IPS DF 19.7 (cell line): ENCODE results near the gene DUSP15.

Experiments
- DNase-seq: peaks from one replicate; pipeline ENCODE4 v3.0.0-alpha.2; 2013; ENCODE audit warnings: low read depth, low spot score

The DUSP15 gene

GRCh38 chr20:31894980-31895675 is 24.8 kb upstream of the DUSP15 start:
- no peak for DNase-seq

- no peak for DNase-seq
Measured at GRCh38 chr20:31890646-31891045, 20.3 kb upstream of the DUSP15 start.

- DNase-seq = no peak
Measured at GRCh38 chr20:31883829-31884228, 13.5 kb upstream of the DUSP15 start.

- DNase-seq = no peak
Measured at GRCh38 chr20:31881945-31882344, 11.6 kb upstream of the DUSP15 start.

GRCh38 chr20:31879143-31879987 is 9.0 kb upstream of the DUSP15 start:
- DNase-seq = peak; percentile 91

GRCh38 chr20:31877684-31878083 is 7.4 kb upstream of the DUSP15 start:
- DNase-seq = no peak

GRCh38 chr20:31875671-31876070 is 5.3 kb upstream of the DUSP15 start:
- DNase-seq = no peak

- no peak for DNase-seq
Measured at GRCh38 chr20:31872406-31872805, 2.1 kb upstream of the DUSP15 start.

GRCh38 chr20:31871618-31871954 is 1.3 kb upstream of the DUSP15 start:
- no peak for DNase-seq

- DNase-seq = no peak
Measured at GRCh38 chr20:31870726-31871617, 645 bp upstream of the DUSP15 start.

GRCh38 chr20:31869673-31869941 is 720 bp downstream of the DUSP15 start:
- DNase-seq = no peak

- DNase-seq = no peak
Measured at GRCh38 chr20:31868853-31869672, 1.3 kb downstream of the DUSP15 start.

GRCh38 chr20:31866221-31866620 is 4.1 kb downstream of the DUSP15 start:
- no peak for DNase-seq

GRCh38 chr20:31864521-31865400 is 5.6 kb downstream of the DUSP15 start:
- no peak for DNase-seq

- DNase-seq = no peak
Measured at GRCh38 chr20:31863296-31864085, 6.8 kb downstream of the DUSP15 start.

GRCh38 chr20:31862506-31862905 is 7.8 kb downstream of the DUSP15 start:
- no peak for DNase-seq

- no peak for DNase-seq
Measured at GRCh38 chr20:31862157-31862470, 8.2 kb downstream of the DUSP15 start.

GRCh38 chr20:31861385-31862156 is 8.8 kb downstream of the DUSP15 start:
- DNase-seq = no peak

GRCh38 chr20:31861135-31861384 is 9.3 kb downstream of the DUSP15 start:
- no peak for DNase-seq
